Gastroesophageal sphincter (tissue), 4 donors: ENCODE results near the gene C20orf202. TPM values are rescaled to one million over a fixed set of nuclear protein-coding genes. Genes with fewer than 3 reads are reported as not detected.

Experiments used
- ATAC-seq: fragments of 150-250 bp; one replicate; pipeline ENCODE4 v1.9.1; 2016; ENCODE audit warnings: mild to moderate bottlenecking, moderate library complexity
- H3K27ac ChIP-seq, 4 donors: fragments of 200-600 bp; sonication (generic) in 3 of 4; 1 replicate in 3 of 4; 2 replicates in 1 of 4; pipeline ENCODE4 v1.5.1; 2016 to 2019
- H3K27me3 ChIP-seq: fragments of 200-600 bp; sonication (generic); one replicate; pipeline ENCODE4 v1.5.1; 2019
- H3K36me3 ChIP-seq, 2 donors: fragments of 200-600 bp; sonication (generic); one replicate each; pipeline ENCODE4 v1.5.1; 2019; ENCODE audit warnings: control low read depth in 1 of 2
- H3K4me1 ChIP-seq, 3 donors: fragments of 200-600 bp; sonication (generic); 1 replicate in 2 of 3; 2 replicates in 1 of 3; pipeline ENCODE4 v1.5.1; 2016 to 2019; ENCODE audit warnings: control low read depth in 2 of 3
- H3K4me3 ChIP-seq, 2 donors: fragments of 200-600 bp; sonication (generic); one replicate each; pipeline ENCODE4 v1.5.1; 2019; ENCODE audit warnings: mild to moderate bottlenecking in 1 of 2, moderate library complexity in 1 of 2
- H3K9me3 ChIP-seq, 3 donors: fragments of 200-600 bp; sonication (generic); one replicate each; pipeline ENCODE4 v1.5.1; 2017 to 2019; ENCODE audit warnings: control low read depth in 2 of 3
- CTCF ChIP-seq, 4 experiments: fragments of 200-600 bp in 2 of 4; fragments of 450-650 bp in 2 of 4; sonication (generic) in 1 of 4; IDR thresholded peaks; one replicate each; pipeline ENCODE4 v1.5.1; 2017 to 2019; ENCODE audit warnings: antibody characterized with exemption in 4 of 4, mild to moderate bottlenecking in 2 of 4, moderate library complexity in 2 of 4
- EP300 ChIP-seq: sonication (generic); formaldehyde crosslinking; IDR thresholded peaks from one replicate; pipeline ENCODE4 v1.6.1; 2017; ENCODE audit warnings: antibody characterized with exemption, mild to moderate bottlenecking
- POLR2A ChIP-seq, 2 donors: fragments of 450-650 bp; IDR thresholded peaks; one replicate each; pipeline ENCODE4 v1.6.1; 2017; ENCODE audit warnings: antibody characterized with exemption in 2 of 2, mild to moderate bottlenecking in 2 of 2, moderate library complexity in 1 of 2
- POLR2AphosphoS5 ChIP-seq: sonication (generic); formaldehyde crosslinking; IDR thresholded peaks from one replicate; pipeline ENCODE4 v1.6.1; 2017; ENCODE audit warnings: antibody characterized with exemption
- WGBS, 2 donors: methylation state at CpG; one replicate each; pipeline ENCODE4 v1.1.5; 2018; ENCODE audit warnings: low coverage in 1 of 2; 5-methylcytosine and 5-hydroxymethylcytosine counted together
- total RNA-seq, 4 donors: library from RNA; depleted of rRNA; stranded (reverse); fragments of >200 nt; gene quantifications; one replicate each; pipeline ENCODE4 v1.1.0, GENCODE V29; 2016

Gene C20orf202
- total RNA-seq, 4 donors from 2014 or later: 0.27 to 1.3 (median 0.62) TPM; not detected in 1

- Histone ChIP-seq H3K36me3 (peaks cover 0 to 22% of the 10 kb centered on the region in 2 donors), H3K27me3 (peaks cover 38% of the 10 kb centered on the region), H3K4me3 (no peak overlapping the region), H3K27ac (no peak overlapping the region), H3K4me1 (peaks cover 0 to 18% (median 10%) of the 10 kb centered on the region in 3 donors), H3K9me3 (no peaks in the 10 kb centered on the region)
- 20 to 49% methylated on average over 1 to 4 of the region's 4 CpGs for WGBS, 2 donors
- no peak for ATAC-seq
- TF ChIP-seq CTCF (IDR thresholded peaks at IDR 0.05): no peak
- TF ChIP-seq POLR2AphosphoS5: no peak
- TF ChIP-seq EP300: no peak
- no peak for TF ChIP-seq POLR2A (IDR thresholded peaks at IDR 0.05)
These were observed 21.1 kb upstream of the C20orf202 start for GRCh38 chr20:1182106-1182505.

GRCh38 chr20:1183153-1183552 is 20.1 kb upstream of the C20orf202 start:
- Histone ChIP-seq H3K27me3 (peaks cover 38% of the 10 kb centered on the region), H3K36me3 (peaks cover 0 to 12% of the 10 kb centered on the region in 2 donors), H3K27ac (no peak overlapping the region), H3K4me3 (no peak overlapping the region), H3K4me1 (peaks cover 0 to 18% (median 10%) of the 10 kb centered on the region in 3 donors), H3K9me3 (no peaks in the 10 kb centered on the region)
- 55 to 73% methylated on average over 3 to 5 of the region's 6 CpGs for WGBS, 2 donors
- TF ChIP-seq POLR2AphosphoS5: no peak
- no peak for TF ChIP-seq EP300
- no peak for TF ChIP-seq POLR2A (IDR thresholded peaks at IDR 0.05)
- TF ChIP-seq CTCF (IDR thresholded peaks at IDR 0.05): no peak
- no peak for ATAC-seq

GRCh38 chr20:1184260-1184637 is 19.0 kb upstream of the C20orf202 start:
- WGBS, 2 donors: 10 to 21% methylated on average over 2 to 3 of the region's 13 CpGs

GRCh38 chr20:1184638-1185315 is 18.5 kb upstream of the C20orf202 start, which contains the start of gene TMEM74B:
Gene TMEM74B (minus strand): TSS chr20:1184981. CDS start chr20:1183801, 1,180 bp downstream.
- 0 to 5% methylated on average over 4 to 16 of the region's 76 CpGs for WGBS, 2 donors
- TF ChIP-seq POLR2A (IDR thresholded peaks at IDR 0.05) (no peak), POLR2AphosphoS5 (no peak), EP300 (no peak), CTCF (IDR thresholded peaks at IDR 0.05) (no peak)
- Histone ChIP-seq H3K27ac (peak within 1 kb of the TSS in 1 of 4 donors; percentile 51), H3K9me3 (no peaks in the 10 kb centered on the region), H3K36me3 (peaks cover 0 to 7% of the 10 kb centered on the region in 2 donors), H3K27me3 (peaks cover 38% of the 10 kb centered on the region), H3K4me1 (peaks cover 0 to 18% (median 10%) of the 10 kb centered on the region in 3 donors), H3K4me3 (peak within 1 kb of the TSS in 1 of 2 donors; percentile 54)
- ATAC-seq: no peak

More at GRCh38 chr20:1184260-1184637, 19.0 kb upstream of the C20orf202 start:
- Histone ChIP-seq H3K27ac (no peak overlapping the region), H3K27me3 (peaks cover 38% of the 10 kb centered on the region), H3K4me1 (peaks cover 0 to 18% (median 10%) of the 10 kb centered on the region in 3 donors), H3K9me3 (no peaks in the 10 kb centered on the region), H3K36me3 (peaks cover 0 to 7% of the 10 kb centered on the region in 2 donors), H3K4me3 (peak overlapping the region in 1 of 2 donors; percentile 54)
- no peak for ATAC-seq
- TF ChIP-seq CTCF (IDR thresholded peaks at IDR 0.05): no peak
- TF ChIP-seq POLR2A (IDR thresholded peaks at IDR 0.05): no peak
- TF ChIP-seq EP300: no peak
- no peak for TF ChIP-seq POLR2AphosphoS5

GRCh38 chr20:1185316-1185741 is 17.9 kb upstream of the C20orf202 start:
- TF ChIP-seq POLR2A (IDR thresholded peaks at IDR 0.05) (no peak), EP300 (no peak), CTCF (IDR thresholded peaks at IDR 0.05) (no peak), POLR2AphosphoS5 (no peak)
- Histone ChIP-seq H3K4me3 (peak overlapping the region in 1 of 2 donors; percentile 54), H3K9me3 (no peaks in the 10 kb centered on the region), H3K27me3 (peaks cover 38% of the 10 kb centered on the region), H3K4me1 (peaks cover 0 to 18% (median 10%) of the 10 kb centered on the region in 3 donors), H3K27ac (peak overlapping the region in 1 of 4 donors; percentile 51), H3K36me3 (peaks cover 0 to 7% of the 10 kb centered on the region in 2 donors)
- WGBS, 2 donors: no CpG with 5 or more reads among the region's 54 CpGs
- ATAC-seq: no peak
